ENCODE data around the gene MADD.
A peak's percentile ranks its signal among the peaks of the same experiment; 100 is the strongest.

MADD gene

GRCh38 chr11:47247502-47247901, 22.4 kb upstream of the MADD start:
- peak overlapping the region; percentile 88 for H3K4me3 ChIP-seq (replicated peaks; ENCODE audit: low read depth, low read length)
- no peak for DNase-seq (ENCODE audit: extremely low read depth, insufficient read length)
- no peak for TF ChIP-seq CTCF (IDR thresholded peaks at IDR 0.05; ENCODE audit: insufficient read depth, low read length, poor library complexity, severe bottlenecking)
- peaks cover 23% of the 10 kb centered on the region for H3K36me3 ChIP-seq (ENCODE audit: control insufficient read depth, insufficient read depth, low read length)
- H3K27me3 ChIP-seq (replicated peaks; ENCODE audit: control insufficient read depth, insufficient read depth, low read length): no peaks in the 10 kb centered on the region

DNA sequence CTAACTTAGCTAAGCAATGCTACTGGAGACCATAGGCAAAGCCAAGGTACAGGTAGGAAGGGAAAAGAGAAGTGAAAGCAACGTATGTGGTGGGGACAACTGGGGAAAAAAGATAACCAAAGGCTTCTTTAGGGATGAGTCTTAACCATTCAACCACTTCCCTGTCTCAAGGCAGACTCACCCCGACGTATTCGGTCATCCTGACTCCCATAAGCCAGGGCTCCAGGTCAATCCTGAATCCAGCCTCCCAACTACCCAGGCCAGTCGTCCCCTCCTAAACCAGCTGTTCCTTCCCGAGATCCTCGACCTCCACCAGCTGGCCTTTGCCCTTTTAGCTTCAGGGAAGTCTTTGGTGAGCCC, 21.6 kb upstream of the MADD start:
- H3K4me3 ChIP-seq (replicated peaks; ENCODE audit: low read depth, low read length): peak overlapping the region; percentile 88
- H3K36me3 ChIP-seq (ENCODE audit: control insufficient read depth, insufficient read depth, low read length): peaks cover 18% of the 10 kb centered on the region
- H3K27me3 ChIP-seq (replicated peaks; ENCODE audit: control insufficient read depth, insufficient read depth, low read length): no peaks in the 10 kb centered on the region
- TF ChIP-seq CTCF (IDR thresholded peaks at IDR 0.05; ENCODE audit: insufficient read depth, low read length, poor library complexity, severe bottlenecking): no peak
- no peak for DNase-seq (ENCODE audit: extremely low read depth, insufficient read length)

DNA sequence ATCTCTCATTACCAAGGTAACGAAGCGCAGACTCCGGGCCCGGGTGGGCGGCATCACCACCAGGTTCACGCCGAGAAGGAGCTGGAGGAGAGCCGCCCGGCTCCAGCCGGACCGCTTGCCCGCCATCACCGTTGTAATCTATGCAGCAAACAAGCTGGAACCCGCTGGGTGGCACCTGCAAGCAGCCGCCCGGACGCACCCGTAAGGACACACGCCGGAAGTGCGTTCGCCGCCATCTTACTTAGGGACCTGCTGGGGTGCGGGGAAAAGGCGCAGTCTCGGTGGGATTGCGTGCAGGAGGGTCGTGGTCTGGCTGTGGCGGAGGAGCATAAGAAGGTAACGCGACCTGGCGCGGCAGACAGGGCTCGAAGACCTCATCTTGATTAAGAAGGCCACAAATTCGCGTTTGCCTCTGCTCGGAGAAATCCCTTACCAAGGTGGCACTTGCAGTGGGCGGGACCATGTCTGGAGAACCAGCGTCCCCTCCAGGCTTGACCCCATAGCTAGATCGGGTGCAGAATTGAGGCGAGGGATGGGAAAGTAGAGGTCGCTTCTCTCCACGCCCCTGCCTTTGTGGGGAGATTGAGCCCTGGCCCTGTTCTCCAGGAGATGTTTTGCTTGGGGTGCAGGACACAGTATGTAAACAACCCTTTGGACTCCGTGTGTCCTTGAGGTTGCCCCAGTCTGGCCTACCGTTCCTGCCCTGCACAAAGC, 21.1 kb upstream of the MADD start, which contains the start of gene ACP2:
Gene ACP2 (minus strand): TSS at position 151 of the 714 bp plus-strand sequence. CDS start 25 bp downstream, at position 126.
- H3K4me3 ChIP-seq (replicated peaks; ENCODE audit: low read depth, low read length): peak within 1 kb of the TSS; percentile 88
- peak; percentile 94 for DNase-seq (ENCODE audit: extremely low read depth, insufficient read length)
- peak; percentile 61 for TF ChIP-seq CTCF (IDR thresholded peaks at IDR 0.05; ENCODE audit: insufficient read depth, low read length, poor library complexity, severe bottlenecking)
- no peaks in the 10 kb centered on the region for H3K27me3 ChIP-seq (replicated peaks; ENCODE audit: control insufficient read depth, insufficient read depth, low read length)
- H3K36me3 ChIP-seq (ENCODE audit: control insufficient read depth, insufficient read depth, low read length): peaks cover 18% of the 10 kb centered on the region

DNA sequence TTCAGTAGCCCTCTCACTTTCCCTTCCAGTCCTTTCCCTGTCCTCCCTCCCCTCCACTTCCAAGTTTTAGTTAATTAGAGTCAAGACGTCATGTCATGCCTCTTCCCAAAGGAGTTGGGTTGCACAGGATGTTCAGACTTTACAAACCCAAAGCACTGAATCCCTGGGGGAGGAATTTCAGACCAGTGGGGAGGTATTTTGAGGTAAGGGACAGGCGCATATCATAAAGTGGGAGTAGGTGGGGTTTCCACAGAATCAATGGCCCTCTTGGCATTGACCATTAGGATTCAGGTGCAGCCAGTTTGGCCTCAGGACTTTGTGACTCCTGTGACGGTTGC, 20.6 kb upstream of the MADD start:
- H3K4me3 ChIP-seq (replicated peaks; ENCODE audit: low read depth, low read length): peak overlapping the region; percentile 88
- TF ChIP-seq CTCF (IDR thresholded peaks at IDR 0.05; ENCODE audit: insufficient read depth, low read length, poor library complexity, severe bottlenecking): no peak
- no peak for DNase-seq (ENCODE audit: extremely low read depth, insufficient read length)
- no peaks in the 10 kb centered on the region for H3K27me3 ChIP-seq (replicated peaks; ENCODE audit: control insufficient read depth, insufficient read depth, low read length)
- peaks cover 18% of the 10 kb centered on the region for H3K36me3 ChIP-seq (ENCODE audit: control insufficient read depth, insufficient read depth, low read length)

GRCh38 chr11:47251751-47252150, 18.2 kb upstream of the MADD start:
- no peak for TF ChIP-seq CTCF (IDR thresholded peaks at IDR 0.05; ENCODE audit: insufficient read depth, low read length, poor library complexity, severe bottlenecking)

GRCh38 chr11:47253660-47254059, 16.3 kb upstream of the MADD start:
- Histone ChIP-seq H3K36me3 (ENCODE audit: control insufficient read depth, insufficient read depth, low read length) (no peaks in the 10 kb centered on the region), H3K27me3 (replicated peaks; ENCODE audit: control insufficient read depth, insufficient read depth, low read length) (no peaks in the 10 kb centered on the region), H3K4me3 (replicated peaks; ENCODE audit: low read depth, low read length) (no peak overlapping the region)
- TF ChIP-seq CTCF (IDR thresholded peaks at IDR 0.05; ENCODE audit: insufficient read depth, low read length, poor library complexity, severe bottlenecking): no peak
- DNase-seq (ENCODE audit: extremely low read depth, insufficient read length): no peak

More at GRCh38 chr11:47251751-47252150, 18.2 kb upstream of the MADD start:
- H3K36me3 ChIP-seq (ENCODE audit: control insufficient read depth, insufficient read depth, low read length): peaks cover 3% of the 10 kb centered on the region; the same call in 1 of the 2 replicates
- H3K4me3 ChIP-seq (replicated peaks; ENCODE audit: low read depth, low read length): no peak overlapping the region
- no peak for DNase-seq (ENCODE audit: extremely low read depth, insufficient read length)
- no peaks in the 10 kb centered on the region for H3K27me3 ChIP-seq (replicated peaks; ENCODE audit: control insufficient read depth, insufficient read depth, low read length)
